ENCODE measurements around the gene ALG8. TPM values are rescaled to one million over a fixed set of nuclear protein-coding genes. Genes with fewer than 3 reads are reported as not detected.
"Not testable (repeated sequence)": the region's sequence is repeated elsewhere in the genome, so short reads cannot be mapped to it uniquely, and the experiment has no call there.

ALG8 gene
- total RNA-seq, 1 experiment from 2014 or later, result 118 TPM

- DNase-seq (ENCODE audit: low read depth, low spot score), result no peak
- in situ Hi-C loops (cut with HindIII; ENCODE audit: low pct_unique_long_range_greater_than_20kb, low sequenced_read_pairs), result no loop called here
Observed at GRCh38 chr11:78127403-78127802, 12.0 kb downstream of the ALG8 start.

GRCh38 chr11:78112582-78113275, 26.7 kb downstream of the ALG8 start:
- no peak for DNase-seq (ENCODE audit: low read depth, low spot score)
- in situ Hi-C loops (cut with HindIII; ENCODE audit: low pct_unique_long_range_greater_than_20kb, low sequenced_read_pairs), result no loop called here

GRCh38 chr11:78111298-78111697, 28.1 kb downstream of the ALG8 start:
- DNase-seq (ENCODE audit: low read depth, low spot score), result no peak
- in situ Hi-C loops (cut with HindIII; ENCODE audit: low pct_unique_long_range_greater_than_20kb, low sequenced_read_pairs), result no loop called here

DNA sequence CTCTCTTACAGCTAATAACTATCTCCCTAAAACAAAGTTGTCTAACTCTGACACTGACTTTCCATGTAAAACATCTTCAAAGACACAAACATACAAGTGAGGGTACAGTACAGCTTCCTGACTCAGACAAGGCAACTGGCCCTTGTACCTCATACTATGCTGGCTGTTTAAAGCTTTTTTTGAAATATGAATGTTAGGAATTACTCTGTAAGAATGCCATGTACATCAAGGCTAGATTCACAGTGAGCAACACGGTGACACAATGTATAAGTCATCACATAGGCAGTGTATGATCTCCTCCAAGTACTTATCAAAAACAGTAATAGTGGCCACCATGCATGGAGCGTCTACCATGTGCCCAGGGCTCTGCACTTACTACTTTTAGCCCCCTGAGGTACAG, 28.6 kb downstream of the ALG8 start:
- in situ Hi-C loops (cut with HindIII; ENCODE audit: low pct_unique_long_range_greater_than_20kb, low sequenced_read_pairs), result no loop called here
- DNase-seq (ENCODE audit: low read depth, low spot score), result no peak

- in situ Hi-C loops (cut with HindIII; ENCODE audit: low pct_unique_long_range_greater_than_20kb, low sequenced_read_pairs), result no loop called here
- no peak for DNase-seq (ENCODE audit: low read depth, low spot score)
Observed at GRCh38 chr11:78110351-78110750, 29.1 kb downstream of the ALG8 start.

- in situ Hi-C loops (cut with HindIII; ENCODE audit: low pct_unique_long_range_greater_than_20kb, low sequenced_read_pairs), result no loop called here
- no peak for DNase-seq (ENCODE audit: low read depth, low spot score)
Observed at GRCh38 chr11:78109081-78110015, 30.1 kb downstream of the ALG8 start.

DNA sequence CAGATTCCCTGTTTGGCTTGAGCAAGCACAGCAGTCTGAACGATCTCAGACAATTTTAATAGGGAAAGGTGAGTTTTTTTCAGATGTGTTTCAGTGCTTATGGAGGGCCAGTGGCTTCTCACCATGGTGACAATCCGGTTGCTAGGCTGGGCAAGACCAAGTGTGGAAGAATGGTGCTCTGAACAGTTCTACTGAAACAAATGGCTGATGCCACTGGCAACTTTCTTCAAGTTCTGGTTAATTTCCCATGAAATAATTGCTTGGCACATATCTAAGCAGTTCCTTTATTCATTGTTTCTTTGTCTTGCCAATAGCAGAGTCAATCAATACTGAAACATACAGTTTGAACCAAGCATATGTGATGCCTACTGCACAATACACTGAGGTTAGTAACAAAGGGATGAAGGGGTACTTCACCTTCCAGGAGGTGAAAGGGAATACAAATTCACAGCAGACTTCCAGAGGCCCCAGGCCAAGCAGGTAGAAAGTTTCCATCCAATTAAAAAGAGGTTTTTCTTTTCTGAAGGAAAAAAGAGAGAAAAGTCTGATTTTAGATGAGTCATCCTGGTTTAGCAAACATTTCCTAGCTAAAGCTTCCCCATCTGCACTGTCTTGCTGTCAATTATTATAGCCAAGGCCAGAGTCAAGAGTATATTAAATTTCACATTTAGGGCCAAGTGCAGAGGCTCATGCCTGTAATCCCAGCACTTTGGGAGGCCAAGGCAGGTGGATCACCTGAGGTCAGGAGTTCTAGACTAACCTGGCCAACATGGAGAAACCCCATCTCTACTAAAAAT, 38.6 kb downstream of the ALG8 start:
- DNase-seq (ENCODE audit: low read depth, low spot score), result no peak
- in situ Hi-C loops (cut with HindIII; ENCODE audit: low pct_unique_long_range_greater_than_20kb, low sequenced_read_pairs), result no loop called here

DNA sequence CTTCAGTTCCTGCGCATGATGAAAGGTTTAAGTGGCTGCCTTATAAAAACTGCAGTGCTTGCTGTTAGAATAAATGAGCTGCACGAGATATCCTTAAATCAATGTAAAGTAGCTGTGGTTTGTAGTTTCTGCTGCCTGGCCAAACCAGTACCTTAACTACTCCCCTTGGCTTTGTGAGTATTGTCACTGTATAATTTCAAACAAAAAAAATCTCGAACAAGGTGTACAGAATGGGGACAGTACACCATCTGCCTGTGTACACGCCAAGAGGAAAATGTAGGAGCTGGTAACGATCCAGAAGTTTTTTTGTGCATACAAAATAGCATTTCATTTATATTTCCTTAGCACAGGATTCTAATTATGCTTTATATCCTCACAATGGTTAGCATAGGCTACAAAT, 39.2 kb downstream of the ALG8 start:
- DNase-seq (ENCODE audit: low read depth, low spot score), result no peak
- in situ Hi-C loops (cut with HindIII; ENCODE audit: low pct_unique_long_range_greater_than_20kb, low sequenced_read_pairs), result no loop called here

DNA sequence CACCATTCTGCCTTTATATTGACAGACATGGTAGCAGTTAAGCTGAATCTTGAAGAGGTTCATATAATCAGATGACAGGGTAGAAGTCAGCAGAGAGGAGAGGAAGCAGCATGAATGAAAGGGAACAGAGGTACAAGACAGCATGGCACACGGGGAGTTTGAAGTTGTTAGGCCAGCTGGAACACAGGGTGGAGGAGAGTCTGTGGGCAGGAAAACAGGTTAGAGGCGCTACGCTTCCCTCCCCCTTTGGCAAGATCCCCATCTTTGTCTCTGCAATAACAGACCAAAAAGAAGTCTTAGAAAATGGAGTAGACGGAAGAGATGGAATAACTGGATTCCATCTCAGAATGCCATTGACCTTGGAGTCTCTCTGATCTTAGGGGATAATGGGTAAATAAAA, 39.8 kb downstream of the ALG8 start:
- in situ Hi-C loops (cut with HindIII; ENCODE audit: low pct_unique_long_range_greater_than_20kb, low sequenced_read_pairs), result no loop called here
- DNase-seq (ENCODE audit: low read depth, low spot score), result no peak

GRCh38 chr11:78097666-78098385, 41.6 kb downstream of the ALG8 start:
- in situ Hi-C loops (cut with HindIII; ENCODE audit: low pct_unique_long_range_greater_than_20kb, low sequenced_read_pairs), result no loop called here
- DNase-seq (ENCODE audit: low read depth, low spot score), result no peak

DNA sequence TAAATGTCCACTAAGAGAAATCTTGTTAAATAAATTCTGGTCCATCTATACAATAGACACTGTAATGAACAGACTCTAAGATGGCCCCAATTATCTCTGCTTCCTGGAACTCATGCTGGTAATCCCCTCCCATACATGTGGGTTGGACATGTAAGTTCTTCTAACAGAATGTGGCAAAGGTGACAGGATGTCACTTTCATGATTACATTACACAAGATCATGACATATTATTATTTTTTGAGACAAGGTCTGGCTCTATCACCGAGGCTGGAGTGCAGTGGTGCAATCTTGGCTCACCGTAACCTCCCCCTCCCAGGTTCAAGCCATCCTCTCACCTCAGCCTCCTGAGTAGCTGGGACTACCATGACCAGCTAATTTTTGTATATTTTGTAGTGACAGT, 45.2 kb downstream of the ALG8 start:
- no peak for DNase-seq (ENCODE audit: low read depth, low spot score)
- in situ Hi-C loops (cut with HindIII; ENCODE audit: low pct_unique_long_range_greater_than_20kb, low sequenced_read_pairs), result no loop called here

DNA sequence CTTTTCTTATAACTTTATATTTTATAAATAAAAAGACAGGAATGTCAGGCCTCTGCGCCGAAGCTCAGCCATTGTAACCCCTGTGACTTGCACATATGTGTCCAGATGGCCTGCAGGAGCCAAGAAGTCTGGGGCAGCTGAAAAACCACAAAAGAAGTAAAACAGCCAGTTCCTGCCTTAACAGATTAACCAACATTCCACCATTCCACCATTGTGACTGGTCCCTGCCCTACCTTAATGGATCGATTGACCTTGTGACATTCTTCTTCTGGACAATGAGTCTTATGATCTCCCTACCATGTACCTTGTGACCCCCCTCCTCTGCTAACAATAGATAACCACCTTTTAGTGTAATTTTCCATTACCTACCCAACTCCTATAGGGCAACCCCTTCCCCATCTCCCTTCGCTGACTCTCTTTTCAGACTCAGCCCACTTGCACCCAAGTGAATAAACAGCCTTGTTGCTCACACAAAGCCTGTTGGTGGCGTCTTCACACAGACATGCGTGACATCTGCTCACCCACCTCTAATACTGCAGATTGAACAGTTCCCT, 52.8 kb downstream of the ALG8 start:
- in situ Hi-C loops (cut with HindIII; ENCODE audit: low pct_unique_long_range_greater_than_20kb, low sequenced_read_pairs); DNase-seq (ENCODE audit: low read depth, low spot score): not testable (repeated sequence)

GRCh38 chr11:78085972-78086371, 53.5 kb downstream of the ALG8 start:
- in situ Hi-C loops (cut with HindIII; ENCODE audit: low pct_unique_long_range_greater_than_20kb, low sequenced_read_pairs), result no loop called here
- no peak for DNase-seq (ENCODE audit: low read depth, low spot score)

DNA sequence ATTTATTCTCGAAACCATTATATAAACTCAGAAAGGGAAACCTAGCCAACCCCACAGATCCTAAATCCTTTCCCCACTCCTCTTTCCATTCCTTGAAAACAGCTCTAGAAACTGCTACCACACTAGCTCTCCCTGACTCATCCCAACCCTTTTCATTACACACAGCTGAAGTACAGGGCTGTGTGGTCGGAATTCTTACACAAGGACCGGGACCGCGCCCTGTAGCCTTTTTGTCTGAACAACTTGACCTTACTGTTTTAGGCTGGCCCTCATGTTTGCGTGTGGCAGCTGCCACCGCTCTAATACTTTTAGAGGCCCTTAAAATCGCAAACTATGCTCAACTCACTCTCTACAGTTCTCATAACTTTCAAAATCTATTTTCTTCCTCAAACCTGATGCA, 54.9 kb downstream of the ALG8 start:
- DNase-seq (ENCODE audit: low read depth, low spot score); in situ Hi-C loops (cut with HindIII; ENCODE audit: low pct_unique_long_range_greater_than_20kb, low sequenced_read_pairs): not testable (repeated sequence)

DNA sequence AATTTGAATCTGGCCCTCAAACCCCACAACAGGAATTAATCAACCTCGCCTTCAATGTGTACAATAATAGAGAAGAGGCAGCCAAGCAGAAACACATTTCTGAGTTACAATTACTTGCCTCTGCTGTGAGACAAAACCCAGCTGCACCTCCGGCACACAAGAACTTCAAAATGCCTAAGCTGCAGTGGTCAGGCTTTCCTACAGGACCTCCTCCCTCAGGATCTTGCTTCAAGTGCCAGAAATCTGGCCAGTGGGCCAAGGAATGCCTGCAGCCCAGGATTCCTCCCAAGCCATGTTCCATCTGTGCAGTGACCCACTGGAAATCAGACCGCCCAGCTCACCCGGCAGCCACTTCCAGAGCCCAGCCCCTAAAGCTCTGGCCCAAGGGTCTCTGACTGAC, 56.4 kb downstream of the ALG8 start:
- in situ Hi-C loops (cut with HindIII; ENCODE audit: low pct_unique_long_range_greater_than_20kb, low sequenced_read_pairs), result no loop called here
- DNase-seq (ENCODE audit: low read depth, low spot score), result no peak

DNA sequence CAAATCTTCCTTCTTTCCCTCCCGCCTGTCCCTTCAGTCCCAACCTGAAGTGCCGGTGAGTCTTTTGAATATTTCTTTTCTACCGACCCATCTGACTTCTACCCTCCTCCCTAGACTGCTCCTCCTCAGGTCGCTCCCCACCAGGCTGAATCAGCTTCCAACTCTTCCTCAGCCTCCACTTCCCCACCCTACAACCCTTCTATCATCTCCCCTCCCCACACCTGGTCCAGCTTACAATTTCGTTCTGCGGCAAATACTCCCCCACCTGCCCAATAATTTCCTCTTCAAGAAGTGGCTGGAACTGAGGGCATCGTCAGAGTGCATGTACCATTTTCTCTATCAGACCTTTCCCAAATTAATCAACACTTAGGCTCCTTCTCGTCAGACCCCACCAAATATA, 57.3 kb downstream of the ALG8 start:
- in situ Hi-C loops (cut with HindIII; ENCODE audit: low pct_unique_long_range_greater_than_20kb, low sequenced_read_pairs), result no loop called here

DNA sequence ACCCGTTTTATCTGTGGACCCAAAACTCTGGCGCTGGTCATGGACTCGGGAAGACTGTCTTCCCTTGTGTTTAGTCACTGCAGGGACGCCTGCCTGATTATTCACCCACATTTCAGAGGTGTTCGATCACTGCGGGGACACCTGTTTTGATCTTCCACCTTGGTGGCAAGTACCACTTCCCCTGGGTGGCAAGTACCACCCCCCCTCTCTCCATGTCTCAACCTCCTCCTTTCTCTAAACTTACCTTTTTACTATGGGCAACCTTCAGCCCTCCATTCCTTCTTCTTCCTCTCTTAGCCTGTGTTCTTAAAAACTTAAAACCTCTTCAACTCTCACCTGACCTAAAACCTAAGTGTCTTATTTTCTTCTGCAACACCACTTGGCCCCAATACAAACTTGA, 57.8 kb downstream of the ALG8 start:
- in situ Hi-C loops (cut with HindIII; ENCODE audit: low pct_unique_long_range_greater_than_20kb, low sequenced_read_pairs), result no loop called here
- DNase-seq (ENCODE audit: low read depth, low spot score), result no peak

More for the DNA sequence above, 57.3 kb downstream of the ALG8 start:
- no peak for DNase-seq (ENCODE audit: low read depth, low spot score)
